ENCODE results near the gene TMEM53. TPM values are rescaled to one million over a fixed set of nuclear protein-coding genes. Genes with fewer than 3 reads are reported as not detected.
"Not testable (repeated sequence)": the region's sequence is repeated elsewhere in the genome, so short reads cannot be mapped to it uniquely, and the experiment has no call there.

TMEM53 gene
- total RNA-seq, 2 donors from 2014 or later, result 26.4 to 29.6 TPM

DNA sequence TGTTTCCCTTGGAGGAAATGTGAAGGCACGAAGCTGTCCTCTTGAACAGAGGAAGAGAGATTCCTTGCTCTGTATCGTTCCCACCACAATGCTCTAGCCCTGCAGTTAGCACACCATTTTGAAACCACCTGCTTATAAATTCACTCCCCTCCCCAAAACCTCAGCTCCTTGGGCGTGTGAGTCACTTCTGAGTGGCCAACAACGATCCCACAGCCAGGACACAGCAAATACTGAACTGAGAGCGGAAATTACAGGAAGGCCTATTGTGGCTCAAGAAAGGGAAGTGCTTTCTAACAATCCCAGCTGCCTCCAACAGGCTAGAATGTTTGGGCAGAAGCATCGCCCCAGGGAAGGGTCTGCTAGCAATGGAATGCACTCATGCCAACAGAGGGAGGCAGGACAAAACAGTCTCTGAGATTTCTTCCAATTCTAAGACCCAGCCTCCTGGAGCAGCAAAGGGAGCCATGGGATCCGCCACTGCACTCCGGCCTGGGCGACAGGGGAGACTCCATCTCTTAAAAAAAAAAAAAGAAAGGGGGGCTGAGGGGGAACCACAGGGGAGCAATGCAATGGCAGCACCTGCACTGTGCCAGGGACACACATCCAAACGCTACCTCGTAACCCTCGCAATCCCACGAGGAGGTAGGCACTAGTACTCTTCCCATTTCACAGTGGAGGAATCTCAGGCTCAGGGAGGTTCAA is 1.9 kb downstream of the TMEM53 start:
- Histone ChIP-seq H3K27ac (no peak overlapping the region), H3K4me3 (no peak overlapping the region), H3K9ac (ENCODE audit: low read depth in 2 of 2, low read length in 2 of 2) (peak overlapping the region in 1 of 2 donors; percentile 70)

DNA sequence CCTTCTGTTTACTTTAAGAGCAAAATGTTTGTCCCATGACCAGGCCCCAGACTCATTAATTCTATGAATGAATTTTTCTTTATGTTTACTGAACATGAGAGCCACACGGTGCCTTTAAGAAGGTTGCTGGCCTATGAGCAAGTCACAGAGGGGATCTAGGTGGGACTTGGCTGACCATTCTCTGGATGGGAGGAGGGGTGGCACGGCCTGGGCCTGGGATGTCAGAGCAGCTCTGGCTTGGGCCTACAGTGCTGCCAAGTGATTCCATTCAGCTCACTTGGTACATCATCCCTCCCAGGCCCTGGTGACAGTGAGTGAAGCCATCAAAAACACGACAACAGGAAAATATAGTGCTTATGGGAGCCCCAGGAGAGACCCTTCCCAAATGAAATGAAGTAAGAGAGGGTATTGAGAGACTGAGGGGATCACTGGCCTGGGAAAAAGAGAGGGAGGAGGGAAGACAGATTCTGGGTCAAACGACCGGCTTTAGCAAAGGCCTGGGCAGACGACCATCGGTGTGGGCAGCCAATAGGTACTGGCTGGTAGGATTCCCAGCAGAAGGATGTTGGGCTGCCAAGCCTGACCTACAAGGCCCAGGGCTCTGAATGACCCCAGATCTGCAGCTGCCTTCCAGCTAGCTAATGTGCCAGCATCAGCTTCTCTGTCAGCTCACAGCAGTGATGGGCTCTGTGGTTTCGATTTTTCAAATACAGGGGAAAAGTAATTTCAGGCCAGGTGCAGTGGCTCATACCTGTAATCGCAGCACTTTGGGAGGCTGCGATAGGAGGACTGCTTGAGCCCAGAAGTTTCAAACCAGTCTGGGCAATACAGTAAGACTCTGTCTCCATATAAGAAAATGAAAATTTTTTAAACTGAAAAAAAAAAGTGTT is 3.3 kb downstream of the TMEM53 start:
- Histone ChIP-seq H3K4me3 (no peak overlapping the region), H3K9ac (ENCODE audit: low read depth in 2 of 2, low read length in 2 of 2) (no peak overlapping the region), H3K4me1 (peaks cover 8% of the 10 kb centered on the region), H3K27me3 (no peaks in the 10 kb centered on the region), H3K27ac (no peak overlapping the region), H3K36me3 (no peaks in the 10 kb centered on the region), H3K9me3 (no peaks in the 10 kb centered on the region)
- DNase-seq, result no peak
- TF ChIP-seq CTCF (IDR thresholded peaks at IDR 0.05), result no peak
- intact Hi-C loops (cut with DNase I), result no loop called here

More for the DNA sequence above, 1.9 kb downstream of the TMEM53 start:
- no peaks in the 10 kb centered on the region for H3K27me3 ChIP-seq
- intact Hi-C loops (cut with DNase I), result no loop called here
- H3K36me3 ChIP-seq, result no peaks in the 10 kb centered on the region
- H3K4me1 ChIP-seq, result peaks cover 14% of the 10 kb centered on the region
- H3K9me3 ChIP-seq, result no peaks in the 10 kb centered on the region
- no peak for TF ChIP-seq CTCF (IDR thresholded peaks at IDR 0.05)
- no peak for DNase-seq

- intact Hi-C loops (cut with DNase I); H3K36me3 ChIP-seq; H3K27ac ChIP-seq; H3K9me3 ChIP-seq; H3K9ac ChIP-seq (ENCODE audit: low read depth in 2 of 2, low read length in 2 of 2); H3K27me3 ChIP-seq; H3K4me3 ChIP-seq; H3K4me1 ChIP-seq; DNase-seq: not testable (repeated sequence)
Observed at GRCh38 chr1:44666719-44667118, 7.6 kb downstream of the TMEM53 start.

- Histone ChIP-seq H3K36me3 (no peaks in the 10 kb centered on the region), H3K27me3 (no peaks in the 10 kb centered on the region), H3K4me1 (no peaks in the 10 kb centered on the region), H3K9me3 (no peaks in the 10 kb centered on the region), H3K9ac (ENCODE audit: low read depth in 2 of 2, low read length in 2 of 2) (no peak overlapping the region), H3K4me3 (no peak overlapping the region), H3K27ac (no peak overlapping the region)
- no peak for TF ChIP-seq CTCF (IDR thresholded peaks at IDR 0.05)
- DNase-seq, result no peak
- intact Hi-C loops (cut with DNase I), result no loop called here
Observed at GRCh38 chr1:44664730-44665370, 9.4 kb downstream of the TMEM53 start.

DNA sequence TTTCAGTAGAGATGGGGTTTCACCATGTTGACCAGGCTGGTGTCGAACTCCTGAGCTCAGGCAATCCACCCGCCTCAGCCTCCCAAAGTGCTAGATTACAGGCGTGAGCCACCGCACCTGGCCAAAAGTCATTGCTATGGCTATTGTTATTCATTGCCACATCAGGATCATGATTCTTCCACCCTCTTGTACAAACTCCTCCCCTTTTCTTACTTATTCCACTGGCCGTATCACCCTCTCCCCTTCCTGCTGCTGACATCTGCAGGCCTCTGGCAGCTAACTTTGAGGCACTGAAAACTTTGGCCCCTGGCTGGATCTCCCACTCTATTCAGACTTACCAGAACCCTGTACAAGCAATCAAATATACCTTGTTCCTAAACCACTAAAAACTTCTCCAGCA is 10.9 kb downstream of the TMEM53 start:
- Histone ChIP-seq H3K4me3 (no peak overlapping the region), H3K9me3 (no peaks in the 10 kb centered on the region), H3K4me1 (no peaks in the 10 kb centered on the region), H3K36me3 (no peaks in the 10 kb centered on the region), H3K9ac (ENCODE audit: low read depth in 2 of 2, low read length in 2 of 2) (no peak overlapping the region), H3K27me3 (no peaks in the 10 kb centered on the region), H3K27ac (no peak overlapping the region)
- TF ChIP-seq CTCF (IDR thresholded peaks at IDR 0.05), result no peak
- intact Hi-C loops (cut with DNase I), result no loop called here
- DNase-seq, result no peak
